Astrocyte of the cerebellum (primary cell): ENCODE results near the gene ATP6V0C.
"Not testable (repeated sequence)": the region's sequence is repeated elsewhere in the genome, so short reads cannot be mapped to it uniquely, and the experiment has no call there.

ENCODE experiments used
- DNase-seq: peaks from one replicate; pipeline ENCODE4 v3.0.0-alpha.2; 2011; ENCODE audit warnings: low read depth
- H3K4me3 ChIP-seq: 2 replicates; pipeline ENCODE4 v1.5.1; 2011; ENCODE audit warnings: mild to moderate bottlenecking, low read depth, low read length, moderate library complexity
- CTCF ChIP-seq: IDR thresholded peaks from 2 replicates; pipeline ENCODE4 v1.5.1; 2012; ENCODE audit warnings: low read length, low read depth, moderate library complexity, mild to moderate bottlenecking; ENCODE audit errors: missing control alignments
- in situ Hi-C: cut with HindIII; loops from 2 replicates; pipeline ENCODE4 v1.10.0; 2017; ENCODE audit warnings: low sequenced_read_pairs

The ATP6V0C gene

GRCh38 chr16:2533912-2534311, 20.2 kb downstream of the ATP6V0C start:
- no peak for DNase-seq
- in situ Hi-C loops: no loop called here
- TF ChIP-seq CTCF: no peak
- H3K4me3 ChIP-seq: no peak overlapping the region

GRCh38 chr16:2534335-2534734, 20.6 kb downstream of the ATP6V0C start:
- DNase-seq, H3K4me3 ChIP-seq, in situ Hi-C loops: not testable (repeated sequence)

GRCh38 chr16:2535625-2536013, 21.9 kb downstream of the ATP6V0C start:
- in situ Hi-C loops: no loop called here
- H3K4me3 ChIP-seq: no peak overlapping the region
- DNase-seq: peak; percentile 62
- no peak for TF ChIP-seq CTCF

GRCh38 chr16:2537451-2538379, 24.0 kb downstream of the ATP6V0C start, which contains the start of gene PDPK1:
TSS of gene PDPK1 (plus strand) at chr16:2538021. CDS start at chr16:2538113, 92 bp downstream.
- DNase-seq: peak; percentile 85
- no peak for TF ChIP-seq CTCF
- in situ Hi-C loops: no loop called here
- H3K4me3 ChIP-seq: peak within 1 kb of the TSS; percentile 50

- peak overlapping the region; percentile 5 for H3K4me3 ChIP-seq
- in situ Hi-C loops, DNase-seq: not testable (repeated sequence)
Measured at GRCh38 chr16:2539192-2539844, 25.6 kb downstream of the ATP6V0C start.

- H3K4me3 ChIP-seq, DNase-seq, in situ Hi-C loops: not testable (repeated sequence)
- TF ChIP-seq CTCF: peak; percentile 49
Measured at GRCh38 chr16:2539845-2540458, 26.2 kb downstream of the ATP6V0C start.

- H3K4me3 ChIP-seq, DNase-seq, in situ Hi-C loops: not testable (repeated sequence)
Measured at GRCh38 chr16:2540912-2541311, 27.2 kb downstream of the ATP6V0C start.

GRCh38 chr16:2541409-2541808, 27.7 kb downstream of the ATP6V0C start:
- DNase-seq, H3K4me3 ChIP-seq, in situ Hi-C loops: not testable (repeated sequence)

GRCh38 chr16:2543771-2544170, 30.0 kb downstream of the ATP6V0C start:
- DNase-seq, in situ Hi-C loops, H3K4me3 ChIP-seq: not testable (repeated sequence)

- H3K4me3 ChIP-seq, DNase-seq, in situ Hi-C loops: not testable (repeated sequence)
Measured at GRCh38 chr16:2550283-2550878, 36.6 kb downstream of the ATP6V0C start.

- DNase-seq, in situ Hi-C loops, H3K4me3 ChIP-seq: not testable (repeated sequence)
Measured at GRCh38 chr16:2551420-2551889, 37.7 kb downstream of the ATP6V0C start.
